ENCODE measurements around the gene TRAPPC1.

TRAPPC1 gene

DNA sequence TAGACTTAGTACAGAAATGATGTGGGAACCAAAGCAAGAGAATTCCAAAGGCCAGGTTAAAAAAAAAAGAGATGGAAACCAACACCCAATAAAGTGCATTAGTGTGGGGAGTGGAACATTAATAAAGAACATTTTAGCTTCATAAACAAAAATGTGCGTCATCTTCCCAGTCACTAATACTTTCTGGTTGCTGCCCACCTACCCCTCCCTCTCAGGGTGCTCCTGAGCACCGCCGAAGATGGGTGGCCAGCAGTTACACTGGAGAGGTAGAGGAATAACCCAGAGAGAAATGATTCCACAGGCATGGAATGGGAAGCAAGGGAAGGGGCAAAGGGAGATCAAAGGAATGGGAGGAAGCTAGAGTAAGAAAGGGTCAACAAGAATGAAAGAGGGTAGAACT is 49.1 kb downstream of the TRAPPC1 start:
- TF ChIP-seq, protein P1, sequence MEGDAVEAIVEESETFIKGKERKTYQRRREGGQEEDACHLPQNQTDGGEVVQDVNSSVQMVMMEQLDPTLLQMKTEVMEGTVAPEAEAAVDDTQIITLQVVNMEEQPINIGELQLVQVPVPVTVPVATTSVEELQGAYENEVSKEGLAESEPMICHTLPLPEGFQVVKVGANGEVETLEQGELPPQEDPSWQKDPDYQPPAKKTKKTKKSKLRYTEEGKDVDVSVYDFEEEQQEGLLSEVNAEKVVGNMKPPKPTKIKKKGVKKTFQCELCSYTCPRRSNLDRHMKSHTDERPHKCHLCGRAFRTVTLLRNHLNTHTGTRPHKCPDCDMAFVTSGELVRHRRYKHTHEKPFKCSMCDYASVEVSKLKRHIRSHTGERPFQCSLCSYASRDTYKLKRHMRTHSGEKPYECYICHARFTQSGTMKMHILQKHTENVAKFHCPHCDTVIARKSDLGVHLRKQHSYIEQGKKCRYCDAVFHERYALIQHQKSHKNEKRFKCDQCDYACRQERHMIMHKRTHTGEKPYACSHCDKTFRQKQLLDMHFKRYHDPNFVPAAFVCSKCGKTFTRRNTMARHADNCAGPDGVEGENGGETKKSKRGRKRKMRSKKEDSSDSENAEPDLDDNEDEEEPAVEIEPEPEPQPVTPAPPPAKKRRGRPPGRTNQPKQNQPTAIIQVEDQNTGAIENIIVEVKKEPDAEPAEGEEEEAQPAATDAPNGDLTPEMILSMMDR (IDR thresholded peaks at IDR 0.05; ENCODE audit: low read depth, low read length), result no peak
- no peak overlapping the region for H3K4me3 ChIP-seq (ENCODE audit: low read depth, low read length)

DNA sequence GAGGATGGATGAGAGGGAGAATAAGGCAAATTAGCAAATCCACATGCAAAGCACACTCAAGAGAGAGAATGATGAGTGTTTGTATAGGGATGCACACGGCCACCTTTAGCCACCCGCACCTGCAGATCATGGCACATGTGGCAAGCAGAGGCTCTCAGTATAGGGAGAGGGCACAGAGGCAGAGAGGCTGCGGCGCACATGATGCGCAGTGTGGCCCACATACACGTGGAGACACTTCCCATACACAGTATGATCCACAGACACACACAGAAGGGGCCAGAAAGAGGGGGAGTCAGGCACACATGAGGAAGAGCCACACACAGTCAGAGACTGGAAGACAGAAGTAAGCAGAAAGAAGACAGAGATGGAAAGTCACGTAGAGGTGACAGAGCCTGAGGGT is 49.7 kb downstream of the TRAPPC1 start:
- H3K4me3 ChIP-seq (ENCODE audit: low read depth, low read length), result no peak overlapping the region
- TF ChIP-seq, protein P1 (IDR thresholded peaks at IDR 0.05; ENCODE audit: low read depth, low read length), result no peak

DNA sequence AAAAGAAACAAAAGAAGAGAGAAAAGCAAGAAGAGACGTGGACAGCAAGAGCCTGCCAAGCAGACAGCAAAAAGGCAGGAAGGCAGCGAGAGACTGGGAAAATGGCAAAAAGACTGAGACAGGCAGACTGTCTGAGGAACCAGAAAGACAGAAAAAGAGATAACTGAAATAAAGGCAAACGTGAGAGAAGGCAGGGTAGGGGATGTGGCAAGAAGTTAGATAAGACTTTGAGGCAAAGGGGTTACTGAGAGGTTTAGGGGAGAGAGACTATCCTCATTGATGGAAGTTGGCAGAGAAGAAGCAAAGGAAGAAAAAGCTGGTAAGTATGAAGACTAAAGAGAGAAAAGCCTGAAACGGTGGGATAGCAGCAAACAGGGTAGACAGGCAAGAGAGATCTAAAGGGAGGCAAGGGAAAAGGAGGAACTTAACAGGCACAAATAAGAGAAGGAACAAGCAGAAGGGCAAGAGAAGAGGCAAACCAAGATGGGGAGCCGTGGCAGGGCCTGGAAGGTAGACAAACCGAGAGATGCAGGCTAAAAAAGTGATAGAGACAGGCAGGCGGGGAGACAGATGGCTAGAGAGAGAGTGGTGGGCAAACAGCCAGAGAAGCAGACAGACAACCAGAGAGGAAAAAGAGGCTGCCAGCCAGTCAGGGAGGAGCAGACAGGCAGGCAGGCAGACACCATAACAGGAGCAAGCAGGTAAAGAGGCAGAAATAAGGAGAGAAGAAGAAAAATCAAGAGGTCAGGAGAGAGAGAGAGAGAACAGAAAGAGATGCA is 50.3 kb downstream of the TRAPPC1 start:
- no peak overlapping the region for H3K4me3 ChIP-seq (ENCODE audit: low read depth, low read length)
- TF ChIP-seq, protein P1 (IDR thresholded peaks at IDR 0.05; ENCODE audit: low read depth, low read length), result no peak
